Transverse colon (tissue), 4 donors: ENCODE data around the gene TNFRSF25.

ENCODE experiments used
- CTCF ChIP-seq, 5 experiments: fragments of 200-600 bp in 3 of 5; fragments of 450-650 bp in 2 of 5; sonication (generic) in 3 of 5; IDR thresholded peaks; 1 replicate in 2 of 5; 2 replicates in 3 of 5; pipeline ENCODE4 v1.5.1; 2016 to 2017; ENCODE audit warnings: antibody characterized with exemption in 5 of 5, inconsistent platforms in 3 of 5, mild to moderate bottlenecking in 2 of 5, moderate library complexity in 1 of 5
- EP300 ChIP-seq: sonication (generic); formaldehyde crosslinking; IDR thresholded peaks from one replicate; pipeline ENCODE4 v1.6.1; 2017; ENCODE audit warnings: antibody characterized with exemption, low read depth
- POLR2AphosphoS5 ChIP-seq, 3 donors: sonication (generic); formaldehyde crosslinking; IDR thresholded peaks; one replicate each; pipeline ENCODE4 v1.6.1; 2016; ENCODE audit warnings: antibody characterized with exemption in 3 of 3

GRCh38 chr1:6495540-6496364 is 29.8 kb upstream of the TNFRSF25 start:
- TF ChIP-seq POLR2AphosphoS5 (IDR thresholded peaks at IDR 0.05) (no peak), CTCF (IDR thresholded peaks at IDR 0.05) (no peak), EP300 (no peak)
